GF-D8 (cell line): ENCODE data around the gene CMA1.
"Not testable (repeated sequence)": the region's sequence is repeated elsewhere in the genome, so short reads cannot be mapped to it uniquely, and the experiment has no call there.

Experiments used
- DNase-seq: peaks from one replicate; lab custom pipeline; 2025; lab: John Stamatoyannopoulos, UW

The CMA1 gene

GRCh38 chr14:24508155-24508840 is at the start of gene CMA1:
TSS of gene CMA1 (minus strand) at chr14:24508265. CDS start at chr14:24508235, 30 bp downstream.
- no peak for DNase-seq

GRCh38 chr14:24556756-24557155 is 48.7 kb upstream of the CMA1 start:
- DNase-seq = no peak

- DNase-seq = not testable (repeated sequence)
Observed at GRCh38 chr14:24549064-24549463, 41.0 kb upstream of the CMA1 start.

GRCh38 chr14:24542346-24542936 is 34.4 kb upstream of the CMA1 start:
- no peak for DNase-seq

- no peak for DNase-seq
Observed at GRCh38 chr14:24535737-24536136, 27.7 kb upstream of the CMA1 start.

- DNase-seq = peak; percentile 13
Observed at GRCh38 chr14:24534286-24534685, 26.2 kb upstream of the CMA1 start.

GRCh38 chr14:24525877-24526620 is 18.0 kb upstream of the CMA1 start:
- not testable (repeated sequence) for DNase-seq

GRCh38 chr14:24518851-24519250 is 10.8 kb upstream of the CMA1 start:
- DNase-seq = no peak

GRCh38 chr14:24514209-24514608 is 6.1 kb upstream of the CMA1 start:
- DNase-seq = no peak

- DNase-seq = no peak
Observed at GRCh38 chr14:24513009-24513408, 4.9 kb upstream of the CMA1 start.

GRCh38 chr14:24506443-24506842 is 1.6 kb downstream of the CMA1 start:
- no peak for DNase-seq

- DNase-seq = peak; percentile 54
Observed at GRCh38 chr14:24504425-24504950, 3.6 kb downstream of the CMA1 start.

GRCh38 chr14:24491586-24492408 is 16.3 kb downstream of the CMA1 start:
- DNase-seq = not testable (repeated sequence)

GRCh38 chr14:24483604-24484252 is 24.3 kb downstream of the CMA1 start:
- DNase-seq = peak; percentile 79

GRCh38 chr14:24482699-24483303 is 25.3 kb downstream of the CMA1 start:
- peak; percentile 47 for DNase-seq

GRCh38 chr14:24481622-24482324 is 26.3 kb downstream of the CMA1 start:
- DNase-seq = no peak

GRCh38 chr14:24479999-24480398 is 28.1 kb downstream of the CMA1 start:
- not testable (repeated sequence) for DNase-seq

GRCh38 chr14:24475261-24475660 is 32.8 kb downstream of the CMA1 start:
- no peak for DNase-seq

- no peak for DNase-seq
Observed at GRCh38 chr14:24473211-24473610, 34.9 kb downstream of the CMA1 start.

GRCh38 chr14:24470450-24470849 is 37.6 kb downstream of the CMA1 start:
- not testable (repeated sequence) for DNase-seq
